ENCODE data around the gene FUT6.

DNA sequence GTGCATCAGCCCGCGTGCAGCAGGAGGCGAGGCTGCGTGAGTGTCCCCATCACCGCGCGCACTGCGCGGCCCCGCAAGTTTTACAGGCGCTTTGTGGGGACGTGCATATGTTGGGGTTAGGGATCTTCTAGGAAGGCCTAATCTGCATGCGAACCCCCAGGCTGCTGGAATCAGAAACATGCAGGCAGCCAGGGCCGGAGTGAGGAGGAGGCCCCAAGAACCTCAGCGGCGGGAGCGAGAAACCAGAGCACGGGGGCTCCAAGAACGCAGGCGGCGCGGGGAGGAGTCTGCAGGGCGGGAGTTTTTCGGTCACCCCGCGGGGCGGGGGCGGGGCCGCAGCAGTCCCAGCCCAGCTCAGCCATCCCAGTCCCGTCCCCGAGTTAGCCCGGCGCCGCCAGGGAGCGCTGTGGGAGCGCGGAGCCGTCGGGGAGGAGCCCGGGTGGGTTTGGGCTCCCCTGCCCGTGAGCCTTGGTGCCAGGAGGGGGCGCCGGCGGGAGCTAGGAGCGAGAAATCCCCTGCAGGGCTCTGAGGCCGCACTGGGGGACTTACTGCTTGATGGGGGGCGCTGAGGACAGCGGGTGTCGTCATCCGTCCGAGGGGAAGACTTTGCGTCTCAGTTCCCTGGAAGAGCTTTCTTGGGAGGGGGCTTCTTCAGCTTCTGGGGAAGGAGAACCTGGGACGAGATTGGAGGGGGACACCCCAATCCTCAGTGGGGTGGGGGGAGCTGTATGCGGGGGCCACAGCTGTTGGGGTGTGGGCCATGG, 35.6 kb downstream of the FUT6 start:
- TF ChIP-seq ZFP30 (CRISPR knock-in tag; IDR thresholded peaks at IDR 0.05): no peak
- TF ChIP-seq GLIS3 (CRISPR knock-in tag; IDR thresholded peaks at IDR 0.05): no peak
- TF ChIP-seq, protein P1, sequence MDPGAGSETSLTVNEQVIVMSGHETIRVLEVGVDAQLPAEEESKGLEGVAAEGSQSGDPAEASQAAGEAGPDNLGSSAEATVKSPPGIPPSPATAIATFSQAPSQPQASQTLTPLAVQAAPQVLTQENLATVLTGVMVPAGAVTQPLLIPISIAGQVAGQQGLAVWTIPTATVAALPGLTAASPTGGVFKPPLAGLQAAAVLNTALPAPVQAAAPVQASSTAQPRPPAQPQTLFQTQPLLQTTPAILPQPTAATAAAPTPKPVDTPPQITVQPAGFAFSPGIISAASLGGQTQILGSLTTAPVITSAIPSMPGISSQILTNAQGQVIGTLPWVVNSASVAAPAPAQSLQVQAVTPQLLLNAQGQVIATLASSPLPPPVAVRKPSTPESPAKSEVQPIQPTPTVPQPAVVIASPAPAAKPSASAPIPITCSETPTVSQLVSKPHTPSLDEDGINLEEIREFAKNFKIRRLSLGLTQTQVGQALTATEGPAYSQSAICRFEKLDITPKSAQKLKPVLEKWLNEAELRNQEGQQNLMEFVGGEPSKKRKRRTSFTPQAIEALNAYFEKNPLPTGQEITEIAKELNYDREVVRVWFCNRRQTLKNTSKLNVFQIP (CRISPR knock-in tag; IDR thresholded peaks at IDR 0.05; ENCODE audit: borderline replicate concordance, low read depth): no peak
- no peak for TF ChIP-seq ZC3H10 (CRISPR knock-in tag; IDR thresholded peaks at IDR 0.05)
- TF ChIP-seq, protein P2, sequence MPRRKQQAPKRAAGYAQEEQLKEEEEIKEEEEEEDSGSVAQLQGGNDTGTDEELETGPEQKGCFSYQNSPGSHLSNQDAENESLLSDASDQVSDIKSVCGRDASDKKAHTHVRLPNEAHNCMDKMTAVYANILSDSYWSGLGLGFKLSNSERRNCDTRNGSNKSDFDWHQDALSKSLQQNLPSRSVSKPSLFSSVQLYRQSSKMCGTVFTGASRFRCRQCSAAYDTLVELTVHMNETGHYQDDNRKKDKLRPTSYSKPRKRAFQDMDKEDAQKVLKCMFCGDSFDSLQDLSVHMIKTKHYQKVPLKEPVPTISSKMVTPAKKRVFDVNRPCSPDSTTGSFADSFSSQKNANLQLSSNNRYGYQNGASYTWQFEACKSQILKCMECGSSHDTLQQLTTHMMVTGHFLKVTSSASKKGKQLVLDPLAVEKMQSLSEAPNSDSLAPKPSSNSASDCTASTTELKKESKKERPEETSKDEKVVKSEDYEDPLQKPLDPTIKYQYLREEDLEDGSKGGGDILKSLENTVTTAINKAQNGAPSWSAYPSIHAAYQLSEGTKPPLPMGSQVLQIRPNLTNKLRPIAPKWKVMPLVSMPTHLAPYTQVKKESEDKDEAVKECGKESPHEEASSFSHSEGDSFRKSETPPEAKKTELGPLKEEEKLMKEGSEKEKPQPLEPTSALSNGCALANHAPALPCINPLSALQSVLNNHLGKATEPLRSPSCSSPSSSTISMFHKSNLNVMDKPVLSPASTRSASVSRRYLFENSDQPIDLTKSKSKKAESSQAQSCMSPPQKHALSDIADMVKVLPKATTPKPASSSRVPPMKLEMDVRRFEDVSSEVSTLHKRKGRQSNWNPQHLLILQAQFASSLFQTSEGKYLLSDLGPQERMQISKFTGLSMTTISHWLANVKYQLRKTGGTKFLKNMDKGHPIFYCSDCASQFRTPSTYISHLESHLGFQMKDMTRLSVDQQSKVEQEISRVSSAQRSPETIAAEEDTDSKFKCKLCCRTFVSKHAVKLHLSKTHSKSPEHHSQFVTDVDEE (CRISPR knock-in tag; IDR thresholded peaks at IDR 0.05): no peak
- no peak for TF ChIP-seq PPARA (CRISPR knock-in tag; IDR thresholded peaks at IDR 0.05; ENCODE audit: borderline replicate concordance)
- no peak for TF ChIP-seq OSR1 (CRISPR knock-in tag; IDR thresholded peaks at IDR 0.05)
- no peak for TF ChIP-seq RARB (CRISPR knock-in tag; IDR thresholded peaks at IDR 0.05)
- no peak for TF ChIP-seq ZNF565 (CRISPR knock-in tag; conservative IDR thresholded peaks at IDR 0.05; ENCODE audit: low read depth)
- TF ChIP-seq, protein P3, sequence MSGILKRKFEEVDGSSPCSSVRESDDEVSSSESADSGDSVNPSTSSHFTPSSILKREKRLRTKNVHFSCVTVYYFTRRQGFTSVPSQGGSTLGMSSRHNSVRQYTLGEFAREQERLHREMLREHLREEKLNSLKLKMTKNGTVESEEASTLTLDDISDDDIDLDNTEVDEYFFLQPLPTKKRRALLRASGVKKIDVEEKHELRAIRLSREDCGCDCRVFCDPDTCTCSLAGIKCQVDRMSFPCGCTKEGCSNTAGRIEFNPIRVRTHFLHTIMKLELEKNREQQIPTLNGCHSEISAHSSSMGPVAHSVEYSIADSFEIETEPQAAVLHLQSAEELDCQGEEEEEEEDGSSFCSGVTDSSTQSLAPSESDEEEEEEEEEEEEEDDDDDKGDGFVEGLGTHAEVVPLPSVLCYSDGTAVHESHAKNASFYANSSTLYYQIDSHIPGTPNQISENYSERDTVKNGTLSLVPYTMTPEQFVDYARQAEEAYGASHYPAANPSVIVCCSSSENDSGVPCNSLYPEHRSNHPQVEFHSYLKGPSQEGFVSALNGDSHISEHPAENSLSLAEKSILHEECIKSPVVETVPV (CRISPR knock-in tag; IDR thresholded peaks at IDR 0.05): no peak
